Endometrium (tissue), 2 donors: Measurements from ENCODE around the gene TMEM9B.

Experiments
- FAIRE-seq: peaks from 2 replicates; lab custom pipeline; 2012; peaks lifted over from hg19 to GRCh38; lab: Jason Lieb, UNC
- donor health status: control.
- donor health status: control.

TMEM9B gene

DNA sequence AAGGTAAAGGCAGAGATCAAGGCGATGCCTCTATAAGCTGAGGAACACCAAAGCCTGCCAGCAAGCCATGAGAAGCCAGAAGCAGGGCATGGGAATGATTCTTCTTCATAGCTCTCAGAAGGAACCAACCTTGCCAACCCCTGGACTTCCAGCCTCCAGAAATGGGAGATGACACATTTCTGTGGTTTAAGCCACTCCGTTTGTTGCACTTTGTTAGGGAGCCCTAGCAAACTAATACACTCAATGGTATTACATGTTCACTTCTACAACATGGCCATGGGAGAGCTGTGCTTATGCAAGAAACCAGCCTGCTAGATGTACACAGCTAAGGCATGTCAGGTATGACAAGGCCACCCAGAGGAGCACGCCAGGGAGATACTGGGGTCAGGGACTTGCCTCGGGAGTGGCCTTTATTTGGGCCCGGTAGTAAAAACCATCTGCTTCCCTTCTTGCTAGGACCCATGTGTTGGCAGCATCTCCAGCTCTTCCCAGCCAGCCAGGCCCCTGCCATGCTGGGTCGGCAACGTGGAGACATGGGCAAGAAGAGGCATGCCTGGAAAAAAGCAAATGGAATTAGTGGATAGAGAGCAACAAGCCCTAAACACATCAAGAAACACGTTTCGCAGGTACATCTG lies 35.1 kb downstream of the TMEM9B start:
- no peak for FAIRE-seq

DNA sequence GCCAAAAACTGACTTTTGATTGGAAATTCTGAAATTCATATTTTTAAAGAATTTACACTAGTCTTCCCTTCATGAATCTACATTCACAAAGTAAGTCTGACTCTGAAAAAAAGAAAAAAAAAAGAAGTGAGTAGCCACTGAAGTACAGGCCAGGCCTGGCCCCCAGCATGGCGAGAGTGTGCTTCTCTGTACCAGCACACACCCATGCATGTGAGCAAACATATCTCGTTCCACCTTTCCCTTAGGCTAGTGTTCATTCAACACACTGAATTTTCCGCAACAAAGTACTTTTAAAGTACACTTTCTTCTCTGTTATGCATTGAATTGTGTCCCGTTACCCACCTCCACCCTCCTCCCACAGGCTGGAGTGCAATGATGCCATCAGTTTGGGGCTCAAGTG lies 36.0 kb downstream of the TMEM9B start:
- FAIRE-seq: no peak

DNA sequence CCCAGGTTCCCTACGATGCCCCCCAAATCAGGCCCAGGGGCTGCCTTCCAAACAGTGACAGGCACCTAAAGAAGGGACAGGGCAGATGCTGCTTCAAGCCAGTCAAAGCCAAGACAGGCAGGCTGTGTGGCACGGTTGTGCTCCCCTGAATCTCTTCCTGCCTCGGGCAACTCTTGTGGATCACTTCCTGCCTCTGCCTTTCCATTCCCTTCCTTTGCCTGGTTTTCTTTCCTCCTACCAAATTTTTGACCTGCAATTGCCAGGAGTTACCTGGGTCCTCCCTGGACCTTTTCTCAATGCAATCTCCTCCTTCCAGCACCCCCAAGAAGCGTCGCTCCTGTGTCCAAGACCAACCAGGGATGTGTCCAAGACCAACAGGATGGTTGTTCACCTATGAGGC lies 37.0 kb downstream of the TMEM9B start:
- no peak for FAIRE-seq

DNA sequence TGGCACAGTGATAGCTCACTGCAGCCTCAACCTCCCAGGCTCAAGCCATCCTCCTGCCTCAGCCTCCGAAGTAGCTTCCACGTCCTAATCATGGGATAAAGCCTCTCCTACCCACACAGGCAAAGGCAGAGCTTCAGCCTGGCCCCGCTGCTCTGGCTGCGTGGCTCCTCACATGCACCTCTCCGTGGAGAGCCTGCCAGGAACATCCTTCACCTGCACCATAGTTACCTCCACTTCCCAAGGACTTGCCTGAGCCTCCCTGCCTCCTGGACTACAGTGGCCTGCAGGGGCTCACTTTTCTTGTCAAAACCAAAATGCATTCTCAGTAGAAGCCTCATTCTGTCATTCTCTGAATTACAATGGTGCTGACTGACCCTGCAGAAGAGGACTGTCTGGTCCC lies 38.0 kb downstream of the TMEM9B start:
- FAIRE-seq: no peak

DNA sequence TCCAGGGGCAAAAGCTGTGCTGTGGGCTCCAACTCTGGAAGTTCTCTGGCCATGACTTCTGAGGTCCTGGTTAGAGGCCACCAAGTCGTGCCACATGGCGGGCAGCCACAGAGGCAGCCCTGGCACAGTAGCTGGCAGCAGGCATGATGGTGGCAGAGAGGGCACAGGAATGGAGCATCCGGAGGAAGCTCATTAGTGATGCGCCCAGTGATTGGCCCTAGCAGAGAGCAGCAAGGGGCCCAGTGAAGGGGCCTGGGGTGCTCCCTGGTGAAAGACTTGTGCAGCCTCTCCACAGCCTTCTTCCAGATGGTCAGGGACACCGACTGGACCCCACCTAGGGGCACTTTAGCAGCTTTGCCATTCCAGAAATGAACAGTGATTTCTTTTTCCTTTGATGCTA lies 38.5 kb downstream of the TMEM9B start:
- FAIRE-seq: no peak

DNA sequence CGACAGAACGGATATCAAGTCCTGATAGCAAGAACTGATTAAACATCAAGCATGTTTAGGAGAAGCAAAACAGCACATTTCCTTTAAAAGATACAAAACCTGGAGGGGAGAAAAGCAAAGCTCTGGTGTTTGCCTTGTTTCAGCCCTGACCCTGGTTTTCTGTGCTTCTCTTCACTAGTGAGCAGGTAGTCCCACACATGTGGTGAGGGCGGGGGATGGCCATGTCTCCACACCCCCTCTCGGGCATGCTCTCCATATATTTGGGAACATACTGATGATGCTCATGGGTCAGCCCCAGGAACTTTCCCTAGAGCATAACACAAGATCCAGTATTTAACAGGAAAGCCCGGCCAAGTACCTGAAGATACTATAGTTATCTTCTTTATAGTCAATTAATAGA lies 41.6 kb downstream of the TMEM9B start:
- no peak for FAIRE-seq

DNA sequence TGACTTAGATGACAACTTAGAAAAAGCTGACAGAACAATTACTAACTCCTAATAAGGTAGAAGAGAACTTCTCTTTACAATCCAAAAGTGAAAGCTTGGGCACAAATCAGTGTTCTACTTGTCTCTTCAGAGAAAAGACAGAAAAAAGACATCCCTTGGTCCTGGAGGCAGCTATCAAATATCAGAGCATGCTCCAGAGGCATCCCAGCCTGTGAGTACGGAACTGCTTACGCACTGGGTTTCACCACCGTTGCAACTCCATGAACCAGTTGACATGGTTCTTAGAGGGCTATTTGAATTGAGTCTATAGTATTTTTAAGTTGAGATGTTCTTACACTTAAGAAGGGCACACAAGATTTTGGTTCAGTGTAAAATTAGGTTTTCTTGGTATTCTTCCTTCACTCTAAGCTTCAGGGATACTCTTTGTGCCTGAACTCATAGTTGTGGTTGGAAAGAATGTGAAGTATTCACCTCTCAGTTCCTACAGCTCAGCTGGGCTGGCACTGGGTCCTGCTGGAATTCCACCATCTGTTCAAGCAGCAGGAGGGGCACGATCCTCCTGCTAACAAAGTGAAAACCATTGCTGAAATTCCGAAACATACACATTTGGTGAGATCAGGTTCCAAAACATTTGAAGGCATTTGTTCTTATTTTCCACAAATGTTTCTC lies 47.0 kb downstream of the TMEM9B start:
- no peak for FAIRE-seq

DNA sequence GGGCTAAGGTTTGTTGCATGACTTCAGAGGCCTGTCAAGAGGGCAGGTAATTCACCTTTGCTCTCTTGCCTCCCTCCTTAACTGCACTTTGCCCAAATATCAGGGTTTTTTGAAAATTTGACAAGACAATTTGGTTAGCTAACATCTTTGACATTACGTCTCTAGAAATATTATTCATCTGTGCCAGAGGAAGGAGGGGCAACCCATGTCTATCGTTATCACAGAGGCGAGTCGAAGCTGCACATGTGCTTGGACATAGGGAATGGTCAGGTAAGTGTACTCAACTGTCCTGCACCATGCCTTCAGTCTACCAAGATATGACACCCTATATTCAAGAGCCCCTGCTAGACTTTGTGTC lies 49.6 kb downstream of the TMEM9B start:
- no peak for FAIRE-seq

DNA sequence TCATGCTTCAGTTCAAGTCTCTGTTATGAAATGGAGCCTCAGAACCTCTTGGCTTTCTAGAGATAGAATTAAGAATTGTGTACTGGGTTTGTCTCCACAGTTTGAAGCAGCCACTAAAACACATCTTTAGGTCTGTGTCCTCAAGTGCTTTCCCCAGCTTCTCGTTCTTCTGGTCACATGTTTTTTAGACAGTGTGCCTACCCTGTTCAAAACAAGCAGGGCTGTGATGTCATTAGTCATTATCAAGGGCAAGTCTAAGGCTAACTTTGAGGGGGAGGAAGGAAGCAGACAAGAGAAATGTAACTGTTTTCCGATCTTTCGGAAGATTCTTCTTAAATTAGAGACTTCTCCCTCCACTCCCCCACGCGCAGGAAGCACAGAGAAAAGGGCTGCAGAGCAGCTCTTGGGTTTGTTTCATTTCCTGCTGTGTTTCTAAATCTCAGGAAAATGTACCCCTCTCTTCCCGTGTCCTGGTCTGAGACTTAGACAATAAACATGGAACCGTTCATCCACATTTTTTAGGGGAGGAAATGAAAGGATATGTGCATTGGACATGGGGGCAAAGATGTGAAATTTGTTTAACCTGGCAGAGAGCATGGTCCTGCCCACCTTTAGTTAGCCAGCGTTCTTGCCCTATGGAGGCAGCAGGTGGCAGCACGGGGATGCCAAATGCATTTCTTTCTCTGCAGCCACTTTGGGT lies 50.1 kb downstream of the TMEM9B start:
- FAIRE-seq: no peak

DNA sequence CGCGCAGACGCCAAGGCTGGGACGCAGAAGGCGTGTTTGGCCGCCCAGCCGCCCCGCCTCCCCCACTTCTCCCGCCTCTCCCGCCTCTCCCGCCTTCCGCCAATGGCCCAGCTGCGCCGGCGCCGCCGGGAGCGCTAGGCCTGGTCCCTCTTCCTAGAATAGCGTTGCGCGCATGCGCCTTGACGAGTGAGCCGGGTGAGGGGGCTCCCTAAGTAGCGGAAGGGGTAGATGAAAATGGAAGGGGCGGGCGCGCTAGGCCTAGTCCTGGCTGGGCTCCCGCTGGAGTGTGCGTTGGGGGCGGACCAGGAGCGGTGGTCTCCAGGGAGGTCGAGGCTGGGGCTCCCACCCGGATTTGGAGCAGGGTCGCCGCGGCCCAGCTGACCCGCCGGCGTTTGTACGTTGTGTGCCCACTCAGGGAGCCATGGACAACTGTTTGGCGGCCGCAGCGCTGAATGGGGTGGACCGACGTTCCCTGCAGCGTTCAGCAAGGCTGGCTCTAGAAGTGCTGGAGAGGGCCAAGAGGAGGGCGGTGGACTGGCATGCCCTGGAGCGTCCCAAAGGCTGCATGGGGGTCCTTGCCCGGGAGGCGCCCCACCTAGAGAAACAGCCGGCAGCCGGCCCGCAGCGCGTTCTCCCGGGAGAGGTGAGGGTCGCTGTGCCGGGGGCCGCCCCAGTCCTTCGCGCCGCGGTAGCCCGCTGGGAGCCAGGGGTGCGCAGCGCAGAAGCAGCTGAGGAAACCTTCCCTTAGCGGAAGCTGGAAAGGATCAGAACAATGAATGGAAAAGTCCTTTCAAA lies 53.0 kb downstream of the TMEM9B start, which contains the start of gene AKIP1:
AKIP1 (plus strand) TSS at position 161 of the 795 bp plus-strand sequence; CDS start at position 422, 261 bp downstream.
- no peak for FAIRE-seq

DNA sequence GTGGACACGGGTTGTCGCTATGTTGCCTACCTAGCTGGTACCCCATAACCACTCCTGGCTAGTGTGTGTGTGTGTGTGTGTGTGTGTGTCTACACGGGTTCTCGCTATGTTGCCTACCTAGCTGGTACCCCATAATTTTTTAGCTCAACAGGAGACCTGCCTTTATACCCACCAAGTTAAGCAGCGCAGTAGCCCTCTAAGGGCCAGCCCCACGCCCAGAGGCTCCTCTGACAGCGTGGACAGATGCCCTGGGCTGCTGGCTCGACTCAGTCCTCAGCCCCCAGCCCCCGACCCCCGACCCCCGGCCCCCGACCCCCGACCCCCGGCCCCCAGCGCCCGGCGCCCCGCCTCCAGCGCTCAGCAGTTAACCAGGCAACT lies 53.6 kb downstream of the TMEM9B start:
- no peak for FAIRE-seq

DNA sequence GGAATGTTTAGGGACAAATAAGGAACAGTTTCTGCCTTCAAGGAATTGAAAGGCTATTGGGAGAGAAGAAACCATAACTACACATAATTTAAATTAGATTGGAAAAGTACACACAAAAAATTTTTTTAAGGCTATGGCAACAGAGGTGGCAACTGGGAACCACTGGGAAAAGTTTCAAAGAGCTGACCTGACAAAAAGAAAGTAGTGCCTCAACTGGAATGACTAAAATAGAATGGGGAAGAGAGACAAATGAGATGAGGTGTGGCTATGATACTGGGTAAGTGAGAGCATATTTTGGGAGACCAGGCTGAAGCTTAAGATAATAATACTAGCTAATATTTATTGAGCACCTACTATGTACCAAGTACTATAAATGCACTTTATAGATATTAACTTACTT lies 56.1 kb downstream of the TMEM9B start:
- no peak for FAIRE-seq

DNA sequence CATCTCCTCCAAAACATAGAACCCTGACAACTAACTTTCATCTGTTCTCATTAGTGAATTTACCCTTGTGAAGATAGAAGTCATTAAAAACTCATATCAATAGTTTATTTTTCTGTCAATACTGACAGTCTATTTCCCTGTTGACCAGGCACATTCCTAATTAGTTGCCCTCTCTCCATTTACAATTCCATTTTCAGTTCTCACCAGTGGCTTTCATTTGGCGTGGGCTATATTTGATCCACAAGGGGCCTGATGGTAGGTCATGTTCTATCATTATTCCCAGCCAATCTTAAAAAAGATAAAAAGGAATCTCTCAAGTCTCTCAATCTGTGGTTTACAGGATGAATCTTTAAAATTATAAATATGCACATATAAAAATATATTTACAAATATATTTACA lies 57.1 kb downstream of the TMEM9B start:
- no peak for FAIRE-seq

DNA sequence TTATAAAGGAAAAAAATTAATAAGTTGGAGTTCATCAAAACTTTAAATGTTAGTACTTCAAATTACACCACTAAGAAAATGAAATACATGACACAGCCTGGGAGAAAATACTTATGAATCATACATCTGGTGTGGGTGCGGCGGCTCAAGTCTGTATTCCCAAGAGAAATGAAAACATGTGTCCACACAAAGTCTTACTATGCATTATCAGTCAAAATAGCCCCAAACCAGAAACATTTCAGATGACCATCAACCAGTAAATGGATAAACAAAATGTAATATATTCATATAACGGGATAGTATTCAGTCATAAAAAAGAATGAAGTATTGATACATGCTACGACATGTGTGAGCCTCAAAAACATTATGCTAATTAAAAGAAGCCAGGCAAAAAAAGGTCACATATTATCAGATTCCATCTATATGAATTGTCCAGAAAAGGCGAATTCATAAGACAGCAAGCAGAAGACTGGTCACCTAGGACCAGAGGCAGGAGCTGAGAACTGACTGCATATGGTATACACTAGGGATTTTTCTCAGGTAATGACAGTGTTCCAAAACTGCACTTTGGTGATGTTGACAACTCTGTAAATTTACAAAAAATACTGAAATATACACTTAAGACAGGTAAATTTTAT lies 58.6 kb downstream of the TMEM9B start:
- FAIRE-seq: no peak

DNA sequence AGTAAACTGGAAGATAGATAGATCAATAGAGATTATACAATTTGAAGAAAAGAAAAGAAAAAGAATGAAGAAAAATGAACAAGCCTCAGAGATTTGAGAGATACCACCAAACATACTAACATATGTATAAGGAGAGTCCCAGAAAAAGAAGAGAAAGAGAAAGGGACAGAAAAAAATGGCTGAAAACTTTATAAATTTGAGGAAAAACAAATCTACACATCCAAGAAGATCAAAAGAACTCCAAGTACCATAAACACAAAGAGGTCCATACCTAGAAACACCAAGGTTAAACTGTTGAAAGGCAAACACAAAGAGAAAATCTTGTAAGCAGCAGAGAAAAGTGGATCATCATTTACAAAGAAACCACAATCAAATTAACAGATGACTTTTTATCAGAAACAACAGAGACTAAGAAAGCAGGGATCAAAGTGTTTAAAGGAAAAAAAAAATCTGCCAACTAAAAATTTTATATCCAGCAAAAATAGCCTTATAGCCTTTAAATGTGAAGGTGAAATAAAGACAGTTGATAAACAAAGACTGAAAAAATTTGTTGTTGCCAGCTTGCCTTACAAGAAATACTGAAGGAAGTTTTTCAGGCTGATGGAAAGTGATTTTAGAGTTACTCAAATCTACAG lies 65.0 kb downstream of the TMEM9B start:
- FAIRE-seq: no peak
